Measurements from ENCODE around the gene ARL4D. TPM values are rescaled to one million over a fixed set of nuclear protein-coding genes. Genes with fewer than 3 reads are reported as not detected.

Gene ARL4D
- total and polyA plus RNA-seq, 2 of the 4 experiments (the other 2 are of a cell fraction), result 12.5 to 30.7 TPM

DNA sequence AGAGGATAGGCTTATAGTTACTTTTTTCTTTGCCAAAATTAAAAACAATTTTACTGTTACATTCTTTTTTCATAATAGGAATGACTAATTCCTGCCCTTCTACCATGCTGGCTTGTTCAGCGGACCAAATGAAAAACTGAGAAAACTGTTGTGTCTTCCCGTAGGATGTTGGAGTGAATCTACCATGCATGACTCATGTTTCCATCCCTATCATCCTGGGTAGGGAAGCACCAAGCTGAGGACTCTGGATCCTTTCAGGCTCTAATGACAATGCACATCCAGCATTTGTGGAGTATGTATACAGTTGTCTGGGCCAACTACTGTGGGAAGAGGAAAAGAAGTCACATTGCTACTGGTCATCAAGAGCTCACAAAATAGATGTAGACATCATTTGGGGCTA lies 43.9 kb downstream of the ARL4D start:
- intact Hi-C loops (cut with micrococcal nuclease), result no loop called here
- in situ Hi-C loops (cut with MboI; ENCODE audit: low sequenced_read_pairs), result no loop called here
- Histone ChIP-seq H2BK15ac (ENCODE audit: low read depth, low read length) (no peak overlapping the region), H3K36me3 (ENCODE audit: control insufficient read depth, insufficient read depth, low read length) (no peaks in the 10 kb centered on the region), H3K27me3 (ENCODE audit: control insufficient read depth, insufficient read depth, low read length) (no peaks in the 10 kb centered on the region), H3K23ac (ENCODE audit: low read depth, low read length) (no peak overlapping the region), H3K27ac (ENCODE audit: insufficient read depth, low read length) (no peak overlapping the region), H2AK5ac (ENCODE audit: low read depth, low read length) (no peak overlapping the region; the same call in 1 of the 2 replicates), H3K56ac (ENCODE audit: extremely low read depth, insufficient read depth, low read length) (no peak overlapping the region), H3K4me3 (ENCODE audit: insufficient read depth, low read depth, low read length) (no peak overlapping the region), H4K20me1 (ENCODE audit: insufficient read depth, low read length) (no peaks in the 10 kb centered on the region), H2AFZ (replicated peaks; ENCODE audit: low read length, poor library complexity) (no peak overlapping the region), H2BK5ac (ENCODE audit: low read depth, low read length, poor library complexity, severe bottlenecking) (peak overlapping the region; percentile 43), H2BK120ac (ENCODE audit: low read depth, low read length) (no peak overlapping the region), H3K4ac (ENCODE audit: low read depth, low read length) (no peak overlapping the region), H3K18ac (ENCODE audit: low read depth, low read length) (no peak overlapping the region), H3K79me1 (ENCODE audit: low read depth in 1 of 2, low read length in 2 of 2) (no peaks in the 10 kb centered on the region), H3K9me3 (ENCODE audit: control insufficient read depth, insufficient read depth, low read length) (no peaks in the 10 kb centered on the region), H4K5ac (ENCODE audit: low read depth, low read length) (no peak overlapping the region), H2AK9ac (replicated peaks; ENCODE audit: low read depth, low read length, poor library complexity) (no peak overlapping the region), H3K9ac (ENCODE audit: low read depth, low read length) (no peak overlapping the region), H3K4me1 (ENCODE audit: control insufficient read depth, insufficient read depth, low read length) (peaks cover 7% of the 10 kb centered on the region), H3K14ac (replicated peaks; ENCODE audit: low read depth, low read length) (0 out of 2 replicates have a peak overlapping the region, but pooled peaks have one; percentile 17), H2BK20ac (ENCODE audit: low read depth, low read length) (no peak overlapping the region), H4K91ac (ENCODE audit: insufficient read depth, low read depth, low read length) (no peak overlapping the region), H3K4me2 (ENCODE audit: low read depth, low read length) (no peak overlapping the region), H3K9me1 (ENCODE audit: insufficient read depth, low read length) (peaks cover 9% of the 10 kb centered on the region; the same call in 1 of the 2 replicates), H4K8ac (ENCODE audit: low read depth in 2 of 2, low read length in 2 of 2) (no peak overlapping the region)
- DNase-seq (peak; percentile 80), ATAC-seq (ENCODE audit: low read depth) (peak; percentile 81)
- CTCF ChIA-PET, result interaction anchor here (0.7 kb wide), 1 partner anchor 49 kb away, joined by 4 read pairs; no protein-coding TSS in a partner anchor
- TF ChIP-seq, protein P1, sequence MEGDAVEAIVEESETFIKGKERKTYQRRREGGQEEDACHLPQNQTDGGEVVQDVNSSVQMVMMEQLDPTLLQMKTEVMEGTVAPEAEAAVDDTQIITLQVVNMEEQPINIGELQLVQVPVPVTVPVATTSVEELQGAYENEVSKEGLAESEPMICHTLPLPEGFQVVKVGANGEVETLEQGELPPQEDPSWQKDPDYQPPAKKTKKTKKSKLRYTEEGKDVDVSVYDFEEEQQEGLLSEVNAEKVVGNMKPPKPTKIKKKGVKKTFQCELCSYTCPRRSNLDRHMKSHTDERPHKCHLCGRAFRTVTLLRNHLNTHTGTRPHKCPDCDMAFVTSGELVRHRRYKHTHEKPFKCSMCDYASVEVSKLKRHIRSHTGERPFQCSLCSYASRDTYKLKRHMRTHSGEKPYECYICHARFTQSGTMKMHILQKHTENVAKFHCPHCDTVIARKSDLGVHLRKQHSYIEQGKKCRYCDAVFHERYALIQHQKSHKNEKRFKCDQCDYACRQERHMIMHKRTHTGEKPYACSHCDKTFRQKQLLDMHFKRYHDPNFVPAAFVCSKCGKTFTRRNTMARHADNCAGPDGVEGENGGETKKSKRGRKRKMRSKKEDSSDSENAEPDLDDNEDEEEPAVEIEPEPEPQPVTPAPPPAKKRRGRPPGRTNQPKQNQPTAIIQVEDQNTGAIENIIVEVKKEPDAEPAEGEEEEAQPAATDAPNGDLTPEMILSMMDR (conservative IDR thresholded peaks at IDR 0.05; ENCODE audit: low read depth, low read length), result no peak
- TF ChIP-seq FOS (IDR thresholded peaks at IDR 0.05; ENCODE audit: low read depth, low read length) (peak; percentile 33; the same call in 1 of the 2 replicates), MAFK (IDR thresholded peaks at IDR 0.05; ENCODE audit: low read depth, low read length) (no peak), BHLHE40 (IDR thresholded peaks at IDR 0.05; ENCODE audit: low read depth, low read length) (no peak), MXI1 (IDR thresholded peaks at IDR 0.05; ENCODE audit: borderline replicate concordance, low read depth, low read length) (no peak), RCOR1 (IDR thresholded peaks at IDR 0.05; ENCODE audit: insufficient replicate concordance, low read length) (no peak)
- TF ChIP-seq, protein P2, sequence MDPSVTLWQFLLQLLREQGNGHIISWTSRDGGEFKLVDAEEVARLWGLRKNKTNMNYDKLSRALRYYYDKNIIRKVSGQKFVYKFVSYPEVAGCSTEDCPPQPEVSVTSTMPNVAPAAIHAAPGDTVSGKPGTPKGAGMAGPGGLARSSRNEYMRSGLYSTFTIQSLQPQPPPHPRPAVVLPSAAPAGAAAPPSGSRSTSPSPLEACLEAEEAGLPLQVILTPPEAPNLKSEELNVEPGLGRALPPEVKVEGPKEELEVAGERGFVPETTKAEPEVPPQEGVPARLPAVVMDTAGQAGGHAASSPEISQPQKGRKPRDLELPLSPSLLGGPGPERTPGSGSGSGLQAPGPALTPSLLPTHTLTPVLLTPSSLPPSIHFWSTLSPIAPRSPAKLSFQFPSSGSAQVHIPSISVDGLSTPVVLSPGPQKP (IDR thresholded peaks at IDR 0.05; ENCODE audit: borderline replicate concordance, low read depth, low read length), result no peak
- BruUV-seq (replicated peaks), result no TSS peak
- POLR2A ChIA-PET (ENCODE audit: unreplicated experiment), result no interaction called here
- dilution Hi-C loops (cut with HindIII; ENCODE audit: low sequenced_read_pairs, unreplicated experiment), result no loop called here
- no CpG with 5 or more reads among the region's 2 CpGs for WGBS, 2 experiments (ENCODE audit: extremely low coverage in 2 of 2, insufficient read length in 1 of 2)
